GM18502 (cell line): ENCODE results near the gene UGT1A8.
"Not testable (repeated sequence)": the region's sequence is repeated elsewhere in the genome, so short reads cannot be mapped to it uniquely, and the experiment has no call there.

ENCODE experiments used
- ATAC-seq: cut with Tn5 transposase; IDR thresholded peaks from one replicate; pipeline ENCODE4 v1.9.1; 2021; ENCODE audit warnings: mild to moderate bottlenecking; ENCODE audit not compliant: unreplicated experiment, poor library complexity

Gene UGT1A8

GRCh38 chr2:233711312-233712008 lies 94.0 kb downstream of the UGT1A8 start:
- peak; percentile 50 for ATAC-seq

GRCh38 chr2:233712611-233713261 lies 95.3 kb downstream of the UGT1A8 start, which contains the start of gene UGT1A5:
TSS of gene UGT1A5 (plus strand) at chr2:233712907. CDS start at chr2:233712992, 85 bp downstream.
- no peak for ATAC-seq

GRCh38 chr2:233713262-233713615 lies 95.8 kb downstream of the UGT1A8 start:
- ATAC-seq, result no peak

- ATAC-seq, result no peak
These were observed 96.7 kb downstream of the UGT1A8 start for GRCh38 chr2:233714121-233714520.

GRCh38 chr2:233718552-233718951 lies 101.1 kb downstream of the UGT1A8 start, which contains the start of gene UGT1A4:
TSS of gene UGT1A4 (plus strand) at chr2:233718736. CDS start at chr2:233718821, 85 bp downstream.
- ATAC-seq, result no peak

- ATAC-seq, result no peak
These were observed 111.4 kb downstream of the UGT1A8 start, which contains the start of gene UGT1A3 for GRCh38 chr2:233728723-233729301. TSS of gene UGT1A3 (plus strand) at chr2:233729042. CDS start at chr2:233729127, 85 bp downstream.

GRCh38 chr2:233736868-233737653 lies 119.6 kb downstream of the UGT1A8 start:
- ATAC-seq, result not testable (repeated sequence)

GRCh38 chr2:233740870-233741269 lies 123.4 kb downstream of the UGT1A8 start:
- no peak for ATAC-seq

GRCh38 chr2:233743464-233744259 lies 126.2 kb downstream of the UGT1A8 start:
- ATAC-seq, result no peak

GRCh38 chr2:233745073-233745755 lies 127.8 kb downstream of the UGT1A8 start:
- no peak for ATAC-seq

GRCh38 chr2:233745838-233746237 lies 128.4 kb downstream of the UGT1A8 start:
- not testable (repeated sequence) for ATAC-seq

- ATAC-seq, result no peak
These were observed 129.2 kb downstream of the UGT1A8 start for GRCh38 chr2:233746475-233747282.

GRCh38 chr2:233747283-233747544 lies 129.8 kb downstream of the UGT1A8 start:
- no peak for ATAC-seq

GRCh38 chr2:233750689-233751088 lies 133.3 kb downstream of the UGT1A8 start:
- not testable (repeated sequence) for ATAC-seq

GRCh38 chr2:233751212-233752009 lies 134.0 kb downstream of the UGT1A8 start:
- not testable (repeated sequence) for ATAC-seq

GRCh38 chr2:233754872-233755611 lies 137.6 kb downstream of the UGT1A8 start:
- no peak for ATAC-seq

GRCh38 chr2:233756429-233757081 lies 139.1 kb downstream of the UGT1A8 start:
- no peak for ATAC-seq
